SK-N-SH (cell line): ENCODE measurements around the gene IGLON5. TPM values are rescaled to one million over a fixed set of nuclear protein-coding genes. Genes with fewer than 3 reads are reported as not detected.

Experiments used
- CTCF ChIA-PET: fragments of 300-600, 350-600 bp; formaldehyde crosslinking; extraction: SDS; loops from one replicate; lab custom pipeline; 2021; lab: Yijun Ruan, JAX
- POLR2A ChIA-PET: fragments of 350-600 bp; sonication (Branson Sonifier 250); formaldehyde crosslinking; extraction: SDS; loops from one replicate; lab custom pipeline; 2020; ENCODE audit warnings: antibody characterized with exemption, inconsistent platforms; lab: Yijun Ruan, JAX
- DNase-seq: peaks from one replicate; pipeline ENCODE4 v3.0.0; 2012
- H2AFZ ChIP-seq: fragments of 200-600 bp; sonication (generic); 2 replicates; pipeline ENCODE4 v1.8.1; 2016; ENCODE audit warnings: antibody characterized with exemption, mild to moderate bottlenecking, low read depth
- H3F3A ChIP-seq: fragments of 200-600 bp; sonication (generic); replicated peaks from 2 replicates; pipeline ENCODE3; 2016; ENCODE audit warnings: antibody characterized with exemption, mild to moderate bottlenecking; ENCODE audit not compliant: insufficient read depth
- H3K27ac ChIP-seq, 2 experiments: fragments of 200-500 bp in 1 of 2; fragments of 200-600 bp in 1 of 2; sonication (Bioruptor generic) in 1 of 2; sonication (generic), shearing (Covaris generic) in 1 of 2; 2 replicates each; pipeline versions ENCODE4 v1.5.1 to v1.6.1; 2014 to 2016; ENCODE audit warnings: low read depth in 2 of 2, inconsistent platforms in 1 of 2, low read length in 1 of 2, mild to moderate bottlenecking in 1 of 2, mixed read lengths in 1 of 2
- H3K27me3 ChIP-seq: fragments of 200-600 bp; sonication (generic), shearing (Covaris generic); 2 replicates; pipeline ENCODE4 v1.6.1; 2016; ENCODE audit warnings: mixed run types; ENCODE audit not compliant: insufficient read depth
- H3K36me3 ChIP-seq, 2 experiments: fragments of 200-500 bp in 1 of 2; fragments of 200-600 bp in 1 of 2; sonication (Bioruptor generic) in 1 of 2; sonication (generic) in 1 of 2; replicated peaks in 1 of 2; 2 replicates each; pipeline versions ENCODE3 to v1.5.1; 2014 to 2016; ENCODE audit warnings: low read length in 1 of 2, mild to moderate bottlenecking in 1 of 2; ENCODE audit not compliant: insufficient read depth in 2 of 2, control insufficient read depth in 1 of 2
- H3K4me1 ChIP-seq, 2 experiments: fragments of 200-500 bp in 1 of 2; fragments of 200-600 bp in 1 of 2; sonication (Bioruptor generic) in 1 of 2; sonication (generic), shearing (Covaris generic) in 1 of 2; 2 replicates each; pipeline versions ENCODE4 v1.5.1 to v1.6.1; 2014 to 2016; ENCODE audit warnings: low read depth in 1 of 2, low read length in 1 of 2, mixed run types in 1 of 2; ENCODE audit not compliant: insufficient read depth in 2 of 2, control insufficient read depth in 1 of 2
- H3K4me2 ChIP-seq: fragments of 200-600 bp; sonication (generic), shearing (Covaris generic); 2 replicates; pipeline ENCODE4 v1.6.1; 2017; ENCODE audit warnings: mixed run types
- H3K4me3 ChIP-seq, 2 experiments: fragments of 200-500 bp in 1 of 2; fragments of 200-600 bp in 1 of 2; sonication (Bioruptor generic) in 1 of 2; sonication (generic), shearing (Covaris generic) in 1 of 2; 2 replicates each; pipeline versions ENCODE4 v1.5.1 to v1.8.1; 2014 to 2016; ENCODE audit warnings: low read depth in 2 of 2, inconsistent platforms in 1 of 2, low read length in 1 of 2, mild to moderate bottlenecking in 1 of 2, mixed read lengths in 1 of 2, moderate library complexity in 1 of 2
- H3K79me2 ChIP-seq: fragments of 200-600 bp; sonication (generic); 2 replicates; pipeline ENCODE4 v1.8.1; 2017; ENCODE audit warnings: mild to moderate bottlenecking; ENCODE audit not compliant: insufficient read depth
- H3K9ac ChIP-seq: fragments of 200-600 bp; sonication (generic); 2 replicates; pipeline ENCODE4 v1.6.1; 2017; ENCODE audit warnings: mixed run types
- H3K9me2 ChIP-seq: fragments of 200-600 bp; sonication (generic); 2 replicates; pipeline ENCODE4 v1.6.1; 2017; ENCODE audit warnings: mixed run types
- H3K9me3 ChIP-seq: fragments of 200-600 bp; sonication (generic); 2 replicates; pipeline ENCODE4 v1.6.1; 2017; ENCODE audit warnings: mixed run types, mild to moderate bottlenecking, moderate library complexity
- H4K20me1 ChIP-seq: fragments of 200-600 bp; sonication (generic); 2 replicates; pipeline ENCODE4 v1.6.1; 2017; ENCODE audit warnings: mild to moderate bottlenecking, mixed run types; ENCODE audit not compliant: insufficient read depth
- CHD2 ChIP-seq: fragments of 150-350 bp; IDR thresholded peaks from 2 replicates; pipeline ENCODE4 v1.6.1; 2018; ENCODE audit warnings: low read length; ENCODE audit not compliant: partially characterized antibody
- ELF1 ChIP-seq: IDR thresholded peaks from 2 replicates; pipeline ENCODE4 v1.4.0; 2012
- FOXM1 ChIP-seq: IDR thresholded peaks from 2 replicates; pipeline ENCODE4 v1.4.0; 2012; ENCODE audit warnings: low read depth, mild to moderate bottlenecking
- MEF2A ChIP-seq: IDR thresholded peaks from 2 replicates; pipeline ENCODE4 v1.4.0; 2012; ENCODE audit warnings: low read depth, borderline replicate concordance
- NFIC ChIP-seq: IDR thresholded peaks from 2 replicates; pipeline ENCODE4 v1.4.0; 2012; ENCODE audit warnings: borderline replicate concordance
- RAD21 ChIP-seq: IDR thresholded peaks from 2 replicates; pipeline ENCODE4 v1.6.1; 2012; ENCODE audit warnings: mild to moderate bottlenecking, low read length
- RFX5 ChIP-seq: IDR thresholded peaks from 2 replicates; pipeline ENCODE4 v1.6.1; 2012; ENCODE audit warnings: mild to moderate bottlenecking, improper control_type of control experiment, low read length
- RXRA ChIP-seq: IDR thresholded peaks from 2 replicates; pipeline ENCODE4 v1.4.0; 2012; ENCODE audit warnings: low read depth, mild to moderate bottlenecking, borderline replicate concordance
- SIN3A ChIP-seq: IDR thresholded peaks from 2 replicates; pipeline ENCODE4 v1.6.1; 2012; ENCODE audit warnings: low read depth, mild to moderate bottlenecking, low read length, moderate library complexity, borderline replicate concordance
- SMC3 ChIP-seq: IDR thresholded peaks from 2 replicates; pipeline ENCODE4 v1.6.1; 2012; ENCODE audit warnings: low read depth, low read length, improper control_type of control experiment
- TAF1 ChIP-seq: IDR thresholded peaks from 2 replicates; pipeline ENCODE4 v1.6.1; 2012; ENCODE audit warnings: low read depth, mild to moderate bottlenecking, low read length, moderate library complexity, borderline replicate concordance
- TEAD4 ChIP-seq: IDR thresholded peaks from 2 replicates; pipeline ENCODE4 v1.4.0; 2012; ENCODE audit warnings: mild to moderate bottlenecking, borderline replicate concordance; ENCODE audit not compliant: insufficient read depth
- WGBS: methylation state at CpG from one replicate; pipeline ENCODE4 v1.1.6; 2017; ENCODE audit warnings: low lambda C conversion rate; 5-methylcytosine and 5-hydroxymethylcytosine counted together
- polyA plus RNA-seq, 3 experiments: library from polyadenylated mRNA; depleted of rRNA; stranded (reverse); fragments of >200 nt; gene quantifications; 2 replicates each; pipeline ENCODE4 v1.2.3, GENCODE V29; 2012
- TF ChIP-seq, protein P1 (sequence below): fragments of 150-350 bp; IDR thresholded peaks from 2 replicates; pipeline ENCODE4 v1.6.1; 2016; ENCODE audit warnings: mild to moderate bottlenecking, low read depth, low read length
- TF ChIP-seq, protein P2 (sequence below): IDR thresholded peaks from 2 replicates; pipeline ENCODE4 v1.6.1; 2012; ENCODE audit warnings: mild to moderate bottlenecking, low read depth, low read length, moderate library complexity
- TF ChIP-seq, protein P3 (sequence below): IDR thresholded peaks from 2 replicates; pipeline ENCODE4 v1.4.0; 2012; ENCODE audit warnings: low read depth, borderline replicate concordance
- TF ChIP-seq, protein P4 (sequence below): fragments of 200-600 bp; sonication (generic); IDR thresholded peaks from 2 replicates; pipeline ENCODE4 v1.6.1; 2017; ENCODE audit warnings: antibody characterized with exemption, mild to moderate bottlenecking, moderate library complexity
- TF ChIP-seq, protein P5 (sequence below): fragments of 150-350 bp; IDR thresholded peaks from 2 replicates; pipeline ENCODE4 v1.6.1; 2017; ENCODE audit warnings: antibody characterized with exemption, low read length, low read depth, borderline replicate concordance

IGLON5 gene
- polyA plus RNA-seq, 1 of the 3 experiments (the other 2 are of a cell fraction), result 0.36 TPM

DNA sequence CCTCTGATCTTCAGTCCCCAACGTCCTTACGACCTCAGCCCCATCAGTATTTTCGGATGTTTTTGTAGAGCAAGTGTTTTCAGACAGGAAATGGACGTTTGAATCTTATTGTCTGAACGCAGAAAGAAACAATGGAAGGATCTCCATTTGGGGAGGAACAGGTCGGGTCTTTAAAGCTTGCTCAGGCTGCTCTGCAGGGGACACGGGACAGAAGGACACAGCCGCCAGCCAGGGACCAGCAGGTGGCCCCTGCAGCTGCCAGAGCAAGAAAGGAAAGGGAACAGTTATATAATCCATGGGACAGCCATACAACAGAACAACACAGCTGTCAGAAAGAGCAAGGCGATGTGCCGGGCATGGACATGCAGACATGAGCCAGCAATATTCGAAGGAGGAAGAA lies 18.5 kb upstream of the IGLON5 start:
- no peak for TF ChIP-seq FOXM1
- TF ChIP-seq, protein P1, sequence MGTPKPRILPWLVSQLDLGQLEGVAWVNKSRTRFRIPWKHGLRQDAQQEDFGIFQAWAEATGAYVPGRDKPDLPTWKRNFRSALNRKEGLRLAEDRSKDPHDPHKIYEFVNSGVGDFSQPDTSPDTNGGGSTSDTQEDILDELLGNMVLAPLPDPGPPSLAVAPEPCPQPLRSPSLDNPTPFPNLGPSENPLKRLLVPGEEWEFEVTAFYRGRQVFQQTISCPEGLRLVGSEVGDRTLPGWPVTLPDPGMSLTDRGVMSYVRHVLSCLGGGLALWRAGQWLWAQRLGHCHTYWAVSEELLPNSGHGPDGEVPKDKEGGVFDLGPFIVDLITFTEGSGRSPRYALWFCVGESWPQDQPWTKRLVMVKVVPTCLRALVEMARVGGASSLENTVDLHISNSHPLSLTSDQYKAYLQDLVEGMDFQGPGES, result no peak
- no peak for TF ChIP-seq CHD2
- TF ChIP-seq, protein P2, sequence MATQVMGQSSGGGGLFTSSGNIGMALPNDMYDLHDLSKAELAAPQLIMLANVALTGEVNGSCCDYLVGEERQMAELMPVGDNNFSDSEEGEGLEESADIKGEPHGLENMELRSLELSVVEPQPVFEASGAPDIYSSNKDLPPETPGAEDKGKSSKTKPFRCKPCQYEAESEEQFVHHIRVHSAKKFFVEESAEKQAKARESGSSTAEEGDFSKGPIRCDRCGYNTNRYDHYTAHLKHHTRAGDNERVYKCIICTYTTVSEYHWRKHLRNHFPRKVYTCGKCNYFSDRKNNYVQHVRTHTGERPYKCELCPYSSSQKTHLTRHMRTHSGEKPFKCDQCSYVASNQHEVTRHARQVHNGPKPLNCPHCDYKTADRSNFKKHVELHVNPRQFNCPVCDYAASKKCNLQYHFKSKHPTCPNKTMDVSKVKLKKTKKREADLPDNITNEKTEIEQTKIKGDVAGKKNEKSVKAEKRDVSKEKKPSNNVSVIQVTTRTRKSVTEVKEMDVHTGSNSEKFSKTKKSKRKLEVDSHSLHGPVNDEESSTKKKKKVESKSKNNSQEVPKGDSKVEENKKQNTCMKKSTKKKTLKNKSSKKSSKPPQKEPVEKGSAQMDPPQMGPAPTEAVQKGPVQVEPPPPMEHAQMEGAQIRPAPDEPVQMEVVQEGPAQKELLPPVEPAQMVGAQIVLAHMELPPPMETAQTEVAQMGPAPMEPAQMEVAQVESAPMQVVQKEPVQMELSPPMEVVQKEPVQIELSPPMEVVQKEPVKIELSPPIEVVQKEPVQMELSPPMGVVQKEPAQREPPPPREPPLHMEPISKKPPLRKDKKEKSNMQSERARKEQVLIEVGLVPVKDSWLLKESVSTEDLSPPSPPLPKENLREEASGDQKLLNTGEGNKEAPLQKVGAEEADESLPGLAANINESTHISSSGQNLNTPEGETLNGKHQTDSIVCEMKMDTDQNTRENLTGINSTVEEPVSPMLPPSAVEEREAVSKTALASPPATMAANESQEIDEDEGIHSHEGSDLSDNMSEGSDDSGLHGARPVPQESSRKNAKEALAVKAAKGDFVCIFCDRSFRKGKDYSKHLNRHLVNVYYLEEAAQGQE, result no peak
- TF ChIP-seq SIN3A, result no peak
- TF ChIP-seq RFX5, result no peak
- no peak for TF ChIP-seq SMC3
- peaks cover 45% of the 10 kb centered on the region; the same call in 1 of the 2 replicates for H3K27me3 ChIP-seq
- H3K4me3 ChIP-seq, result no peak overlapping the region
- ChIA-PET CTCF (interaction anchor here (1.5 kb wide), 1 partner anchor 144 kb away, joined by 3 read pairs; no protein-coding TSS in a partner anchor), POLR2A (no interaction called here)
- no peaks in the 10 kb centered on the region for H3K9me2 ChIP-seq
- no peaks in the 10 kb centered on the region for H3K4me1 ChIP-seq
- H3K4me2 ChIP-seq, result no peak overlapping the region
- no peaks in the 10 kb centered on the region for H3K36me3 ChIP-seq
- no peaks in the 10 kb centered on the region for H3K79me2 ChIP-seq
- WGBS, result 13% methylated on average over 11 of the region's 11 CpGs
- H2AFZ ChIP-seq, result no peak overlapping the region
- no peak overlapping the region for H3K9ac ChIP-seq
- H3F3A ChIP-seq, result no peaks in the 10 kb centered on the region
- no peaks in the 10 kb centered on the region for H3K9me3 ChIP-seq
- H3K27ac ChIP-seq, result no peak overlapping the region
- H4K20me1 ChIP-seq, result no peaks in the 10 kb centered on the region
- DNase-seq, result no peak

DNA sequence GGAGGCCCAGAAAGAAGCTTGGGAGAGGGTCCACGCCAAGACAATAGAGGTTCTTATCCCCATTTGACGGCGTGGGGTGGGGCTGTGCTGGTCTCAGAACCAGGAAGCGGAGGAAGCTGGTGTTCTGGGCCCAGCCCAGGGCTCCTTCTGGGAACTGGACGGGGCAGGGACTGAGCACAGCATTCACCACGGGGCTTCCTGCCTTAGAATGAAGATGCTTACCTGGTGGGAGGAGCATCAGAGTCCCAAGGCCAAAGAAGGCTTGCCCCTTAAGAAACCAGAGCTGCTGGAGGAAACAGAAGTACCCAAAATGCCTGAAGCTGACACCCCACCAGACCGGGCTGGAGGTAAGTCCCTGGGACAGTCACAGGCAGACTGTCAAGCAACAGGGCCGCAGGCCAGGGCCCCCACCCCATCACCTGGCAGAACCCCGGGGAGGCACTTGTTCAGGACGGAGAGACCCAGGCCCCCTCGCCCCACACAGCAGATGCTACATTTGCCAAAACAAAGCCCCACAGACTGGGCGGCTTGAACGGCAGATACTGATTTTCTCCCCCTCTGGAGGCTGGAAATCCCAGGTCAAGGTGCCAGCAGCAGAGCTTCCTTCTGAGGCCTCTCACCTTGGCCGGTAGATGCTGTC lies 17.8 kb upstream of the IGLON5 start:
- H3K27me3 ChIP-seq, result peaks cover 45% of the 10 kb centered on the region; the same call in 1 of the 2 replicates
- H3K9me3 ChIP-seq, result no peaks in the 10 kb centered on the region
- ChIA-PET CTCF (interaction anchor here (1.0 kb wide), 1 partner anchor 128 kb away, joined by 3 read pairs; no protein-coding TSS in a partner anchor), POLR2A (no interaction called here)
- H3K4me1 ChIP-seq, result no peaks in the 10 kb centered on the region
- WGBS, result 38% methylated on average over 10 of the region's 14 CpGs
- no peaks in the 10 kb centered on the region for H3K36me3 ChIP-seq
- H2AFZ ChIP-seq, result no peak overlapping the region
- H3K4me3 ChIP-seq, result no peak overlapping the region
- DNase-seq, result no peak
- no peak overlapping the region for H3K27ac ChIP-seq
- no peaks in the 10 kb centered on the region for H3K9me2 ChIP-seq
- no peak overlapping the region for H3K4me2 ChIP-seq
- no peaks in the 10 kb centered on the region for H4K20me1 ChIP-seq
- H3K9ac ChIP-seq, result no peak overlapping the region
- no peaks in the 10 kb centered on the region for H3K79me2 ChIP-seq
- no peaks in the 10 kb centered on the region for H3F3A ChIP-seq
- TF ChIP-seq FOXM1 (no peak), RXRA (no peak), TEAD4 (no peak), RAD21 (no peak), TAF1 (no peak), NFIC (no peak), ELF1 (no peak), CHD2 (no peak), MEF2A (no peak)
- TF ChIP-seq, protein P3, sequence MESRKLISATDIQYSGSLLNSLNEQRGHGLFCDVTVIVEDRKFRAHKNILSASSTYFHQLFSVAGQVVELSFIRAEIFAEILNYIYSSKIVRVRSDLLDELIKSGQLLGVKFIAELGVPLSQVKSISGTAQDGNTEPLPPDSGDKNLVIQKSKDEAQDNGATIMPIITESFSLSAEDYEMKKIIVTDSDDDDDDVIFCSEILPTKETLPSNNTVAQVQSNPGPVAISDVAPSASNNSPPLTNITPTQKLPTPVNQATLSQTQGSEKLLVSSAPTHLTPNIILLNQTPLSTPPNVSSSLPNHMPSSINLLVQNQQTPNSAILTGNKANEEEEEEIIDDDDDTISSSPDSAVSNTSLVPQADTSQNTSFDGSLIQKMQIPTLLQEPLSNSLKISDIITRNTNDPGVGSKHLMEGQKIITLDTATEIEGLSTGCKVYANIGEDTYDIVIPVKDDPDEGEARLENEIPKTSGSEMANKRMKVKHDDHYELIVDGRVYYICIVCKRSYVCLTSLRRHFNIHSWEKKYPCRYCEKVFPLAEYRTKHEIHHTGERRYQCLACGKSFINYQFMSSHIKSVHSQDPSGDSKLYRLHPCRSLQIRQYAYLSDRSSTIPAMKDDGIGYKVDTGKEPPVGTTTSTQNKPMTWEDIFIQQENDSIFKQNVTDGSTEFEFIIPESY, result no peak
- TF ChIP-seq, protein P4, sequence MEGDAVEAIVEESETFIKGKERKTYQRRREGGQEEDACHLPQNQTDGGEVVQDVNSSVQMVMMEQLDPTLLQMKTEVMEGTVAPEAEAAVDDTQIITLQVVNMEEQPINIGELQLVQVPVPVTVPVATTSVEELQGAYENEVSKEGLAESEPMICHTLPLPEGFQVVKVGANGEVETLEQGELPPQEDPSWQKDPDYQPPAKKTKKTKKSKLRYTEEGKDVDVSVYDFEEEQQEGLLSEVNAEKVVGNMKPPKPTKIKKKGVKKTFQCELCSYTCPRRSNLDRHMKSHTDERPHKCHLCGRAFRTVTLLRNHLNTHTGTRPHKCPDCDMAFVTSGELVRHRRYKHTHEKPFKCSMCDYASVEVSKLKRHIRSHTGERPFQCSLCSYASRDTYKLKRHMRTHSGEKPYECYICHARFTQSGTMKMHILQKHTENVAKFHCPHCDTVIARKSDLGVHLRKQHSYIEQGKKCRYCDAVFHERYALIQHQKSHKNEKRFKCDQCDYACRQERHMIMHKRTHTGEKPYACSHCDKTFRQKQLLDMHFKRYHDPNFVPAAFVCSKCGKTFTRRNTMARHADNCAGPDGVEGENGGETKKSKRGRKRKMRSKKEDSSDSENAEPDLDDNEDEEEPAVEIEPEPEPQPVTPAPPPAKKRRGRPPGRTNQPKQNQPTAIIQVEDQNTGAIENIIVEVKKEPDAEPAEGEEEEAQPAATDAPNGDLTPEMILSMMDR, result no peak
- TF ChIP-seq, protein P5, sequence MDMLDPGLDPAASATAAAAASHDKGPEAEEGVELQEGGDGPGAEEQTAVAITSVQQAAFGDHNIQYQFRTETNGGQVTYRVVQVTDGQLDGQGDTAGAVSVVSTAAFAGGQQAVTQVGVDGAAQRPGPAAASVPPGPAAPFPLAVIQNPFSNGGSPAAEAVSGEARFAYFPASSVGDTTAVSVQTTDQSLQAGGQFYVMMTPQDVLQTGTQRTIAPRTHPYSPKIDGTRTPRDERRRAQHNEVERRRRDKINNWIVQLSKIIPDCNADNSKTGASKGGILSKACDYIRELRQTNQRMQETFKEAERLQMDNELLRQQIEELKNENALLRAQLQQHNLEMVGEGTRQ, result no peak
